Gastroesophageal sphincter (tissue), 4 donors: ENCODE results near the gene XXYLT1. TPM values are rescaled to one million over a fixed set of nuclear protein-coding genes. Genes with fewer than 3 reads are reported as not detected.
"Not testable (repeated sequence)": the region's sequence is repeated elsewhere in the genome, so short reads cannot be mapped to it uniquely, and the experiment has no call there.

ENCODE experiments used
- ATAC-seq: fragments of 150-250 bp; one replicate; pipeline ENCODE4 v1.9.1; 2016; ENCODE audit warnings: mild to moderate bottlenecking, moderate library complexity
- H3K27ac ChIP-seq, 4 donors: fragments of 200-600 bp; sonication (generic) in 3 of 4; 1 replicate in 3 of 4; 2 replicates in 1 of 4; pipeline ENCODE4 v1.5.1; 2016 to 2019
- H3K27me3 ChIP-seq: fragments of 200-600 bp; sonication (generic); one replicate; pipeline ENCODE4 v1.5.1; 2019
- H3K36me3 ChIP-seq, 2 donors: fragments of 200-600 bp; sonication (generic); one replicate each; pipeline ENCODE4 v1.5.1; 2019; ENCODE audit warnings: control low read depth in 1 of 2
- H3K4me1 ChIP-seq, 3 donors: fragments of 200-600 bp; sonication (generic); 1 replicate in 2 of 3; 2 replicates in 1 of 3; pipeline ENCODE4 v1.5.1; 2016 to 2019; ENCODE audit warnings: control low read depth in 2 of 3
- H3K4me3 ChIP-seq, 2 donors: fragments of 200-600 bp; sonication (generic); one replicate each; pipeline ENCODE4 v1.5.1; 2019; ENCODE audit warnings: mild to moderate bottlenecking in 1 of 2, moderate library complexity in 1 of 2
- H3K9me3 ChIP-seq, 3 donors: fragments of 200-600 bp; sonication (generic); one replicate each; pipeline ENCODE4 v1.5.1; 2017 to 2019; ENCODE audit warnings: control low read depth in 2 of 3
- CTCF ChIP-seq, 4 experiments: fragments of 200-600 bp in 2 of 4; fragments of 450-650 bp in 2 of 4; sonication (generic) in 1 of 4; IDR thresholded peaks; one replicate each; pipeline ENCODE4 v1.5.1; 2017 to 2019; ENCODE audit warnings: antibody characterized with exemption in 4 of 4, mild to moderate bottlenecking in 2 of 4, moderate library complexity in 2 of 4
- EP300 ChIP-seq: sonication (generic); formaldehyde crosslinking; IDR thresholded peaks from one replicate; pipeline ENCODE4 v1.6.1; 2017; ENCODE audit warnings: antibody characterized with exemption, mild to moderate bottlenecking
- POLR2A ChIP-seq, 2 donors: fragments of 450-650 bp; IDR thresholded peaks; one replicate each; pipeline ENCODE4 v1.6.1; 2017; ENCODE audit warnings: antibody characterized with exemption in 2 of 2, mild to moderate bottlenecking in 2 of 2, moderate library complexity in 1 of 2
- POLR2AphosphoS5 ChIP-seq: sonication (generic); formaldehyde crosslinking; IDR thresholded peaks from one replicate; pipeline ENCODE4 v1.6.1; 2017; ENCODE audit warnings: antibody characterized with exemption
- WGBS, 2 donors: methylation state at CpG; one replicate each; pipeline ENCODE4 v1.1.5; 2018; ENCODE audit warnings: low coverage in 1 of 2; 5-methylcytosine and 5-hydroxymethylcytosine counted together
- total RNA-seq, 4 donors: library from RNA; depleted of rRNA; stranded (reverse); fragments of >200 nt; gene quantifications; one replicate each; pipeline ENCODE4 v1.1.0, GENCODE V29; 2016

Gene XXYLT1
- total RNA-seq, 4 donors from 2014 or later: 10.1 to 14.0 (median 12.5) TPM

GRCh38 chr3:195094191-195094921 is 176.6 kb downstream of the XXYLT1 start:
- TF ChIP-seq EP300: no peak
- no peak for TF ChIP-seq POLR2A (IDR thresholded peaks at IDR 0.05)

GRCh38 chr3:195093731-195094130 is 177.2 kb downstream of the XXYLT1 start:
- 89 to 93% methylated on average over 3 of the region's 9 CpGs for WGBS, 2 donors
- no peak for TF ChIP-seq POLR2AphosphoS5
- no peak for TF ChIP-seq EP300
- TF ChIP-seq POLR2A (IDR thresholded peaks at IDR 0.05): no peak
- no peak for TF ChIP-seq CTCF (IDR thresholded peaks at IDR 0.05)
- Histone ChIP-seq H3K36me3 (no peaks in the 10 kb centered on the region), H3K9me3 (no peaks in the 10 kb centered on the region), H3K27ac (no peak overlapping the region), H3K4me1 (no peaks in the 10 kb centered on the region), H3K27me3 (no peaks in the 10 kb centered on the region), H3K4me3 (no peak overlapping the region)
- no peak for ATAC-seq

More at GRCh38 chr3:195094191-195094921, 176.6 kb downstream of the XXYLT1 start:
- Histone ChIP-seq H3K4me3 (no peak overlapping the region), H3K27me3 (no peaks in the 10 kb centered on the region), H3K4me1 (no peaks in the 10 kb centered on the region), H3K36me3 (no peaks in the 10 kb centered on the region), H3K27ac (no peak overlapping the region), H3K9me3 (no peaks in the 10 kb centered on the region)
- WGBS, 2 donors: 79 to 83% methylated on average over 5 to 8 of the region's 32 CpGs
- ATAC-seq: no peak

- H3K36me3 ChIP-seq, H3K4me1 ChIP-seq, H3K9me3 ChIP-seq, H3K27ac ChIP-seq, ATAC-seq, H3K27me3 ChIP-seq: not testable (repeated sequence)
- peak overlapping the region in 1 of 2 donors; percentile 10 for H3K4me3 ChIP-seq
- 55% methylated on average over 4 of the region's 25 CpGs; no CpG with 5 or more reads in 1 of the 2 donors for WGBS, 2 donors
Measured at GRCh38 chr3:195087840-195088601, 182.9 kb downstream of the XXYLT1 start.

- WGBS, 2 donors: 80 to 100% methylated on average over 2 of the region's 7 CpGs
- no peak for ATAC-seq
- no peak overlapping the region for H3K27ac ChIP-seq
- H3K9me3 ChIP-seq: no peaks in the 10 kb centered on the region
- no peak overlapping the region for H3K4me3 ChIP-seq
- H3K27me3 ChIP-seq: no peaks in the 10 kb centered on the region
- H3K36me3 ChIP-seq: no peaks in the 10 kb centered on the region
- no peaks in the 10 kb centered on the region for H3K4me1 ChIP-seq
- TF ChIP-seq POLR2A (IDR thresholded peaks at IDR 0.05) (no peak), EP300 (no peak)
Measured at GRCh38 chr3:195087328-195087727, 183.6 kb downstream of the XXYLT1 start.

- WGBS, 2 donors: 79 to 82% methylated on average over 4 to 5 of the region's 13 CpGs
- H3K4me3 ChIP-seq: no peak overlapping the region
- no peaks in the 10 kb centered on the region for H3K4me1 ChIP-seq
- H3K36me3 ChIP-seq: no peaks in the 10 kb centered on the region
- H3K27me3 ChIP-seq: no peaks in the 10 kb centered on the region
- no peaks in the 10 kb centered on the region for H3K9me3 ChIP-seq
- no peak for TF ChIP-seq POLR2AphosphoS5
- TF ChIP-seq EP300: no peak
- TF ChIP-seq CTCF (IDR thresholded peaks at IDR 0.05): no peak
- ATAC-seq: no peak
- no peak overlapping the region for H3K27ac ChIP-seq
Measured at GRCh38 chr3:195086885-195087284, 184.1 kb downstream of the XXYLT1 start.

GRCh38 chr3:195086341-195086740 is 184.6 kb downstream of the XXYLT1 start:
- Histone ChIP-seq H3K4me3 (no peak overlapping the region), H3K4me1 (peaks cover 0 to 5% (median 0%) of the 10 kb centered on the region in 3 donors), H3K36me3 (no peaks in the 10 kb centered on the region), H3K27me3 (no peaks in the 10 kb centered on the region), H3K9me3 (no peaks in the 10 kb centered on the region), H3K27ac (no peak overlapping the region)
- 85 to 100% methylated on average over 3 to 4 of the region's 4 CpGs for WGBS, 2 donors
- TF ChIP-seq POLR2AphosphoS5 (no peak), POLR2A (IDR thresholded peaks at IDR 0.05) (no peak), CTCF (IDR thresholded peaks at IDR 0.05) (no peak), EP300 (no peak)
- ATAC-seq: no peak
